K562 (cell line): ENCODE results near the gene MAZ. TPM values are rescaled to one million over a fixed set of nuclear protein-coding genes. Genes with fewer than 3 reads are reported as not detected.

Experiments used
- AFF4 ChIP-seq: sonication (generic); formaldehyde crosslinking; IDR thresholded peaks from 2 replicates; pipeline ENCODE4 v1.8.0; 2023; ENCODE audit warnings: mild to moderate bottlenecking, missing genetic modification reagents
- CBX8 ChIP-seq: fragments of 200-600 bp; sonication (generic); IDR thresholded peaks from 2 replicates; pipeline ENCODE4 v1.6.1; 2012; ENCODE audit warnings: borderline replicate concordance, mixed run types, low read depth, mild to moderate bottlenecking, moderate library complexity, mixed read lengths, low read length, control low read depth, inconsistent platforms; ENCODE audit not compliant: poor library complexity, severe bottlenecking; ENCODE audit errors: extremely low read depth
- MAZ ChIP-seq, 2 experiments: fragments of 450-650 bp in 1 of 2; sonication (generic) in 1 of 2; formaldehyde crosslinking; IDR thresholded peaks in 1 of 2; conservative IDR thresholded peaks in 1 of 2; 2 replicates each; pipeline versions ENCODE4 v1.4.0 to v1.5.0; 2020; ENCODE audit warnings: mild to moderate bottlenecking in 1 of 2, missing genetic modification reagents in 1 of 2
- PHF21A ChIP-seq: fragments of 450-650 bp; IDR thresholded peaks from 2 replicates; pipeline ENCODE4 v1.6.1; 2017; ENCODE audit warnings: low read depth, borderline replicate concordance
- PHTF2 ChIP-seq: fragments of 250-450 bp; sonication (Bioruptor Pico); IDR thresholded peaks from 2 replicates; pipeline ENCODE4 v1.5.0; 2021; ENCODE audit warnings: mild to moderate bottlenecking
- POLR2AphosphoS2 ChIP-seq: IDR thresholded peaks from 2 replicates; pipeline ENCODE4 v1.6.1; 2012; ENCODE audit warnings: low read length, improper control_type of control experiment
- THRA ChIP-seq: fragments of 450-650 bp; IDR thresholded peaks from 2 replicates; pipeline ENCODE4 v1.6.1; 2017; ENCODE audit warnings: mild to moderate bottlenecking, moderate library complexity
- ZBTB17 ChIP-seq: fragments of 450-650 bp; formaldehyde crosslinking; IDR thresholded peaks from 2 replicates; pipeline ENCODE4 v1.4.0; 2020; ENCODE audit warnings: mild to moderate bottlenecking
- polyA plus RNA-seq, 8 experiments: library from polyadenylated mRNA; depleted of rRNA in 4 of 8; stranded (reverse) in 5 of 8; unstranded in 3 of 8; fragments of >200 nt; fragmentation: Nextera tagmentation in 2 of 8; fragmentation: Illumina TruSeq in 1 of 8; extraction: Ambion mirVana in 2 of 8; extraction: Trizol in 1 of 8; gene quantifications; 2 replicates each; pipeline versions ENCODE4 v1.2.1 to v1.2.3, GENCODE V29; 2011 to 2014; ENCODE audit warnings: inconsistent platforms in 1 of 8, missing spikeins in 1 of 8
- total RNA-seq, 7 experiments: library from RNA; depleted of rRNA in 6 of 7; stranded (reverse); fragments of >200 nt in 6 of 7; fragmentation: Illumina TruSeq in 2 of 7; extraction: Trizol in 2 of 7; gene quantifications; 2 replicates each; pipeline versions ENCODE4 v1.2.1 to v1.2.3, GENCODE V29; 2011 to 2021; ENCODE audit warnings: low replicate concordance in 1 of 7
- TF ChIP-seq, protein P1 (sequence below): sonication (generic); formaldehyde crosslinking; IDR thresholded peaks from 2 replicates; pipeline ENCODE4 v1.8.0; 2022; ENCODE audit warnings: mild to moderate bottlenecking, low read depth, missing genetic modification reagents
- TF ChIP-seq, protein P2 (sequence below): fragments of 250-450 bp; sonication (Bioruptor Pico); IDR thresholded peaks from 2 replicates; pipeline ENCODE4 v1.5.0; 2021
- TF ChIP-seq, protein P3 (sequence below): fragments of 450-650 bp; conservative IDR thresholded peaks from 2 replicates; pipeline ENCODE4 v1.6.1; 2016; ENCODE audit warnings: missing genetic modification characterization, low read depth, mild to moderate bottlenecking, control low read depth, missing compliant biosample characterization

The MAZ gene
- total and polyA plus RNA-seq, 9 of the 15 experiments (the other 6 are each of a cell fraction or from before 2014, with no cell fraction given): 45.4 to 532 (median 250) TPM

DNA sequence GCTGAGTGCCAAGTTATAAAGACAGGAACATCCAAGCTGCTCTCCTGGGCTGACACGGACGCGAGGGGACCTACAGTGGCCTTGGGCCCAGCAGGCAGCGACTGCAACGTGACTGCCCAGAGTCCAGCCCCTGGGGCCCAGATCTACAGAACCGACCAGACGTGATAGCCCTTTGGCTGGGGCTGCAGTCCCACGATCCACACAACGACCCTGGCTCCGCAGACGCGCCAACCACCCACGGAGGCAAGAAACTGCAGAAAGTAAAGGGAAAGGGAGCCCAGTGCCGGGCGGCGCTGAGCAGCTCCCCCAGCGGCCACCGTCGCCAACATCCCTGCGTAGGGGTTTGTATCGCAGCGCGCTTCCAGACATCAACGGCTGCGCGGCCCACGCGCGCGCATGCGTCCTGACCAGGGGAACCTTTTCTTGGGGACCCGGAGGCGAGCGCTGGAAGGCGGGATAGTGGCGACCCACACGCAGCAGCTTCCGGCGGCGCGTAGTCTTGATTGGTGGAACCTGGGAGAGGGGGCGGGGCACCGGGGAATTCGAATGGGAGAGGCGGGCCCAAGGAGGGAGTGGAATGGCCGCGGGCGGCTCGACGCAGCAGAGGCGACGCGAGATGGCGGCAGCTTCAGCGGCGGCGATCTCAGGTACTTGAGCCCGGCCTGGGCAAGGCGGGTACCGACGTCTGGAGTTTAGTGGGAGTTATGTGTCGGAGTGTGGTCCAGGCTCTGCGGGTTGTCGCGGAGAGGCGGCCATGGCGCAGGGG lies 16.0 kb upstream of the MAZ start, which contains the start of gene KIF22 (continued):
- TF ChIP-seq POLR2AphosphoS2 (0 out of 2 replicates have a peak, but pooled peaks have one; percentile 53), PHF21A (0 out of 2 replicates have a peak, but pooled peaks have one; percentile 59), THRA (no peak), PHTF2 (no peak), CBX8 (no peak), MAZ (CRISPR knock-in tag; conservative IDR thresholded peaks at IDR 0.05 in 1 of 2, IDR thresholded peaks at IDR 0.05 in 1 of 2) (peak; percentile 83 to 88; a peak in 3 of 4 replicates), AFF4 (CRISPR knock-in tag) (no peak), ZBTB17 (CRISPR knock-in tag) (peak; percentile 46; the same call in 1 of the 2 replicates)
- TF ChIP-seq, protein P1, sequence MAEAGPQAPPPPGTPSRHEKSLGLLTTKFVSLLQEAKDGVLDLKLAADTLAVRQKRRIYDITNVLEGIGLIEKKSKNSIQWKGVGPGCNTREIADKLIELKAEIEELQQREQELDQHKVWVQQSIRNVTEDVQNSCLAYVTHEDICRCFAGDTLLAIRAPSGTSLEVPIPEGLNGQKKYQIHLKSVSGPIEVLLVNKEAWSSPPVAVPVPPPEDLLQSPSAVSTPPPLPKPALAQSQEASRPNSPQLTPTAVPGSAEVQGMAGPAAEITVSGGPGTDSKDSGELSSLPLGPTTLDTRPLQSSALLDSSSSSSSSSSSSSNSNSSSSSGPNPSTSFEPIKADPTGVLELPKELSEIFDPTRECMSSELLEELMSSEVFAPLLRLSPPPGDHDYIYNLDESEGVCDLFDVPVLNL: peak; percentile 94
- TF ChIP-seq, protein P2, sequence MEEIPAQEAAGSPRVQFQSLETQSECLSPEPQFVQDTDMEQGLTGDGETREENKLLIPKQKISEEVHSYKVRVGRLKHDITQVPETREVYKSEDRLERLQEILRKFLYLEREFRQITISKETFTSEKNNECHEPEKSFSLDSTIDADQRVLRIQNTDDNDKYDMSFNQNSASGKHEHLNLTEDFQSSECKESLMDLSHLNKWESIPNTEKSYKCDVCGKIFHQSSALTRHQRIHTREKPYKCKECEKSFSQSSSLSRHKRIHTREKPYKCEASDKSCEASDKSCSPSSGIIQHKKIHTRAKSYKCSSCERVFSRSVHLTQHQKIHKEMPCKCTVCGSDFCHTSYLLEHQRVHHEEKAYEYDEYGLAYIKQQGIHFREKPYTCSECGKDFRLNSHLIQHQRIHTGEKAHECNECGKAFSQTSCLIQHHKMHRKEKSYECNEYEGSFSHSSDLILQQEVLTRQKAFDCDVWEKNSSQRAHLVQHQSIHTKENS (CRISPR knock-in tag): no peak
- TF ChIP-seq, protein P3, sequence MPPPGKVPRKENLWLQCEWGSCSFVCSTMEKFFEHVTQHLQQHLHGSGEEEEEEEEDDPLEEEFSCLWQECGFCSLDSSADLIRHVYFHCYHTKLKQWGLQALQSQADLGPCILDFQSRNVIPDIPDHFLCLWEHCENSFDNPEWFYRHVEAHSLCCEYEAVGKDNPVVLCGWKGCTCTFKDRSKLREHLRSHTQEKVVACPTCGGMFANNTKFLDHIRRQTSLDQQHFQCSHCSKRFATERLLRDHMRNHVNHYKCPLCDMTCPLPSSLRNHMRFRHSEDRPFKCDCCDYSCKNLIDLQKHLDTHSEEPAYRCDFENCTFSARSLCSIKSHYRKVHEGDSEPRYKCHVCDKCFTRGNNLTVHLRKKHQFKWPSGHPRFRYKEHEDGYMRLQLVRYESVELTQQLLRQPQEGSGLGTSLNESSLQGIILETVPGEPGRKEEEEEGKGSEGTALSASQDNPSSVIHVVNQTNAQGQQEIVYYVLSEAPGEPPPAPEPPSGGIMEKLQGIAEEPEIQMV (tag): no peak
